NK-92 treated with Interleukin-12 subunit alpha and Interleukin-12 subunit beta, amount 100 ng/mL, for 24 hours (cell line): ENCODE data around the gene MCF2L.

Source experiments
- DNase-seq: peaks from one replicate; lab custom pipeline; 2025; lab: John Stamatoyannopoulos, UW

Gene MCF2L

GRCh38 chr13:113148940-113149503 lies 180.0 kb downstream of the MCF2L start:
- no peak for DNase-seq
